ENCODE measurements around the gene ABI1.

DNA sequence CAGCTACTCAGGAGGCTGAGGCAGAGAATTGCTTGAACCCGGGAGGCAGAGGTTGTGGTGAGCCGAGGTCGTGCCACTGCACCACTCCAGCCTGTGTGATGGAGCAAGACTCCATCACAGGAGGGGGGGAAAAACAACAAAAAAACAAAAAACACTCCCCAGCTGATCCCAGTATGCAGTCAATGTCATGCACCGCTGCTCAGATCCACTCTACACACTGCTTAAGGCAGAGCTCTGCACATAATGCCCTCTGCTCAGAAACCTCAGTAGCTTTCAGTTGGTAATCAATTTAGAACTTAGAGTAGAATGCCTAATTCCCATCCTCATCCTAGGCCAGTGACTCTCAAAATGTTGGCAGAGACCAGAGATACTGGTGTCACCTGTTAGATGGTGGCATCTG, 119.4 kb downstream of the ABI1 start:
- no peak for TF ChIP-seq TCF12 (IDR thresholded peaks at IDR 0.05)
- no peak for TF ChIP-seq TCF12 (CRISPR knock-in tag; IDR thresholded peaks at IDR 0.05)
- TF ChIP-seq, protein P1, sequence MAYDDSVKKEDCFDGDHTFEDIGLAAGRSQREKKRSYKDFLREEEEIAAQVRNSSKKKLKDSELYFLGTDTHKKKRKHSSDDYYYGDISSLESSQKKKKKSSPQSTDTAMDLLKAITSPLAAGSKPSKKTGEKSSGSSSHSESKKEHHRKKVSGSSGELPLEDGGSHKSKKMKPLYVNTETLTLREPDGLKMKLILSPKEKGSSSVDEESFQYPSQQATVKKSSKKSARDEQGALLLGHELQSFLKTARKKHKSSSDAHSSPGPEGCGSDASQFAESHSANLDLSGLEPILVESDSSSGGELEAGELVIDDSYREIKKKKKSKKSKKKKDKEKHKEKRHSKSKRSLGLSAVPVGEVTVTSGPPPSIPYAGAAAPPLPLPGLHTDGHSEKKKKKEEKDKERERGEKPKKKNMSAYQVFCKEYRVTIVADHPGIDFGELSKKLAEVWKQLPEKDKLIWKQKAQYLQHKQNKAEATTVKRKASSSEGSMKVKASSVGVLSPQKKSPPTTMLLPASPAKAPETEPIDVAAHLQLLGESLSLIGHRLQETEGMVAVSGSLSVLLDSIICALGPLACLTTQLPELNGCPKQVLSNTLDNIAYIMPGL (CRISPR knock-in tag; IDR thresholded peaks at IDR 0.05; ENCODE audit: borderline replicate concordance in 1 of 2, low read depth in 1 of 2): no peak
- no peak for TF ChIP-seq ELF1 (CRISPR knock-in tag; IDR thresholded peaks at IDR 0.05)
- TF ChIP-seq, protein P2, sequence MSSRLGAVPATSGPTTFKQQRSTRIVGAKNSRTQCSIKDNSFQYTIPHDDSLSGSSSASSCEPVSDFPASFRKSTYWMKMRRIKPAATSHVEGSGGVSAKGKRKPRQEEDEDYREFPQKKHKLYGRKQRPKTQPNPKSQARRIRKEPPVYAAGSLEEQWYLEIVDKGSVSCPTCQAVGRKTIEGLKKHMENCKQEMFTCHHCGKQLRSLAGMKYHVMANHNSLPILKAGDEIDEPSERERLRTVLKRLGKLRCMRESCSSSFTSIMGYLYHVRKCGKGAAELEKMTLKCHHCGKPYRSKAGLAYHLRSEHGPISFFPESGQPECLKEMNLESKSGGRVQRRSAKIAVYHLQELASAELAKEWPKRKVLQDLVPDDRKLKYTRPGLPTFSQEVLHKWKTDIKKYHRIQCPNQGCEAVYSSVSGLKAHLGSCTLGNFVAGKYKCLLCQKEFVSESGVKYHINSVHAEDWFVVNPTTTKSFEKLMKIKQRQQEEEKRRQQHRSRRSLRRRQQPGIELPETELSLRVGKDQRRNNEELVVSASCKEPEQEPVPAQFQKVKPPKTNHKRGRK (CRISPR knock-in tag; IDR thresholded peaks at IDR 0.05): no peak
- no peak for TF ChIP-seq REXO4 (CRISPR knock-in tag; IDR thresholded peaks at IDR 0.05; ENCODE audit: borderline replicate concordance)
- no peak for TF ChIP-seq RFXANK (CRISPR knock-in tag; IDR thresholded peaks at IDR 0.05)
- TF ChIP-seq, protein P3, sequence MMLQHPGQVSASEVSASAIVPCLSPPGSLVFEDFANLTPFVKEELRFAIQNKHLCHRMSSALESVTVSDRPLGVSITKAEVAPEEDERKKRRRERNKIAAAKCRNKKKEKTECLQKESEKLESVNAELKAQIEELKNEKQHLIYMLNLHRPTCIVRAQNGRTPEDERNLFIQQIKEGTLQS (CRISPR knock-in tag; IDR thresholded peaks at IDR 0.05): no peak
- TF ChIP-seq HCFC1 (IDR thresholded peaks at IDR 0.05; ENCODE audit: low read depth, low read length): no peak
- no peak for TF ChIP-seq RXRA (CRISPR knock-in tag; IDR thresholded peaks at IDR 0.05)
- TF ChIP-seq, protein P4, sequence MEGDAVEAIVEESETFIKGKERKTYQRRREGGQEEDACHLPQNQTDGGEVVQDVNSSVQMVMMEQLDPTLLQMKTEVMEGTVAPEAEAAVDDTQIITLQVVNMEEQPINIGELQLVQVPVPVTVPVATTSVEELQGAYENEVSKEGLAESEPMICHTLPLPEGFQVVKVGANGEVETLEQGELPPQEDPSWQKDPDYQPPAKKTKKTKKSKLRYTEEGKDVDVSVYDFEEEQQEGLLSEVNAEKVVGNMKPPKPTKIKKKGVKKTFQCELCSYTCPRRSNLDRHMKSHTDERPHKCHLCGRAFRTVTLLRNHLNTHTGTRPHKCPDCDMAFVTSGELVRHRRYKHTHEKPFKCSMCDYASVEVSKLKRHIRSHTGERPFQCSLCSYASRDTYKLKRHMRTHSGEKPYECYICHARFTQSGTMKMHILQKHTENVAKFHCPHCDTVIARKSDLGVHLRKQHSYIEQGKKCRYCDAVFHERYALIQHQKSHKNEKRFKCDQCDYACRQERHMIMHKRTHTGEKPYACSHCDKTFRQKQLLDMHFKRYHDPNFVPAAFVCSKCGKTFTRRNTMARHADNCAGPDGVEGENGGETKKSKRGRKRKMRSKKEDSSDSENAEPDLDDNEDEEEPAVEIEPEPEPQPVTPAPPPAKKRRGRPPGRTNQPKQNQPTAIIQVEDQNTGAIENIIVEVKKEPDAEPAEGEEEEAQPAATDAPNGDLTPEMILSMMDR (CRISPR knock-in tag; IDR thresholded peaks at IDR 0.05): no peak
- TF ChIP-seq, protein P5, sequence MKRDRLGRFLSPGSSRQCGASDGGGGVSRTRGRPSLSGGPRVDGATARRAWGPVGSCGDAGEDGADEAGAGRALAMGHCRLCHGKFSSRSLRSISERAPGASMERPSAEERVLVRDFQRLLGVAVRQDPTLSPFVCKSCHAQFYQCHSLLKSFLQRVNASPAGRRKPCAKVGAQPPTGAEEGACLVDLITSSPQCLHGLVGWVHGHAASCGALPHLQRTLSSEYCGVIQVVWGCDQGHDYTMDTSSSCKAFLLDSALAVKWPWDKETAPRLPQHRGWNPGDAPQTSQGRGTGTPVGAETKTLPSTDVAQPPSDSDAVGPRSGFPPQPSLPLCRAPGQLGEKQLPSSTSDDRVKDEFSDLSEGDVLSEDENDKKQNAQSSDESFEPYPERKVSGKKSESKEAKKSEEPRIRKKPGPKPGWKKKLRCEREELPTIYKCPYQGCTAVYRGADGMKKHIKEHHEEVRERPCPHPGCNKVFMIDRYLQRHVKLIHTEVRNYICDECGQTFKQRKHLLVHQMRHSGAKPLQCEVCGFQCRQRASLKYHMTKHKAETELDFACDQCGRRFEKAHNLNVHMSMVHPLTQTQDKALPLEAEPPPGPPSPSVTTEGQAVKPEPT (CRISPR knock-in tag; IDR thresholded peaks at IDR 0.05; ENCODE audit: low read depth): no peak
- TF ChIP-seq MAFF (IDR thresholded peaks at IDR 0.05; ENCODE audit: low read depth, low read length): no peak
- TF ChIP-seq, protein P6, sequence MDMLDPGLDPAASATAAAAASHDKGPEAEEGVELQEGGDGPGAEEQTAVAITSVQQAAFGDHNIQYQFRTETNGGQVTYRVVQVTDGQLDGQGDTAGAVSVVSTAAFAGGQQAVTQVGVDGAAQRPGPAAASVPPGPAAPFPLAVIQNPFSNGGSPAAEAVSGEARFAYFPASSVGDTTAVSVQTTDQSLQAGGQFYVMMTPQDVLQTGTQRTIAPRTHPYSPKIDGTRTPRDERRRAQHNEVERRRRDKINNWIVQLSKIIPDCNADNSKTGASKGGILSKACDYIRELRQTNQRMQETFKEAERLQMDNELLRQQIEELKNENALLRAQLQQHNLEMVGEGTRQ (IDR thresholded peaks at IDR 0.05; ENCODE audit: low read depth, low read length): no peak
- TF ChIP-seq, protein P6 (CRISPR knock-in tag; IDR thresholded peaks at IDR 0.05; ENCODE audit: borderline replicate concordance): no peak
